Endothelial cell of umbilical vein (primary cell): ENCODE data around the gene KRTAP2-1. TPM values are rescaled to one million over a fixed set of nuclear protein-coding genes. Genes with fewer than 3 reads are reported as not detected.

Experiments
- BruUV-seq: library from RNA; stranded (reverse); fragments of 400-500 nt; replicated peaks from 2 replicates; lab custom pipeline; 2021; lab: Mats Ljungman, UMichigan
- CTCF ChIA-PET: fragments of 300-600, 350-600 bp; sonication (Branson Sonifier 250); formaldehyde crosslinking; loops from one replicate; lab custom pipeline; 2021; ENCODE audit warnings: antibody characterized with exemption, inconsistent platforms; lab: Charles Lee
- POLR2A ChIA-PET: fragments of 300-600, 350-600 bp; sonication (Branson Sonifier 250); formaldehyde crosslinking; loops from one replicate; lab custom pipeline; 2021; ENCODE audit warnings: antibody characterized with exemption, inconsistent platforms; lab: Charles Lee
- DNase-seq: peaks from one replicate; pipeline ENCODE4 v3.0.0-alpha.2; 2011; ENCODE audit warnings: low read depth, low spot score
- FAIRE-seq: peaks from 2 replicates; lab custom pipeline; 2011; peaks lifted over from hg19 to GRCh38; lab: Jason Lieb, UNC
- H2AFZ ChIP-seq: 2 replicates; pipeline ENCODE4 v1.6.0; 2012; ENCODE audit warnings: low read depth, low read length, control low read depth, inconsistent platforms
- H3K27ac ChIP-seq: 2 replicates; pipeline ENCODE4 v1.5.1; 2011; ENCODE audit warnings: low read depth, mild to moderate bottlenecking, control low read depth, low read length, moderate library complexity; ENCODE audit not compliant: insufficient read depth
- H3K27me3 ChIP-seq, 2 experiments: 2 replicates each; pipeline versions ENCODE4 v1.6.0 to v1.6.1; 2011; ENCODE audit warnings: low read length in 2 of 2, mixed read lengths in 1 of 2; ENCODE audit not compliant: control insufficient read depth in 2 of 2, insufficient read depth in 2 of 2
- H3K36me3 ChIP-seq, 2 experiments: 2 replicates in 1 of 2; 3 replicates in 1 of 2; pipeline ENCODE4 v1.5.1; 2011; ENCODE audit warnings: low read length in 2 of 2, mild to moderate bottlenecking in 1 of 2, moderate library complexity in 1 of 2; ENCODE audit not compliant: control insufficient read depth in 2 of 2, insufficient read depth in 2 of 2; ENCODE audit errors: extremely low read depth in 1 of 2
- H3K4me1 ChIP-seq: 3 replicates; pipeline ENCODE4 v1.5.1; 2011; ENCODE audit warnings: mild to moderate bottlenecking, low read length; ENCODE audit not compliant: control insufficient read depth, insufficient read depth; ENCODE audit errors: extremely low read depth
- H3K4me2 ChIP-seq: 2 replicates; pipeline ENCODE4 v1.6.1; 2011; ENCODE audit warnings: low read length, control low read depth, mixed read lengths; ENCODE audit not compliant: insufficient read depth
- H3K4me3 ChIP-seq, 3 experiments: fragments of 200-600 bp in 1 of 3; sonication (generic), shearing (Covaris generic) in 1 of 3; replicated peaks in 1 of 3; 2 replicates each; pipeline ENCODE4 v1.5.1; 2011 to 2016; ENCODE audit warnings: control low read depth in 3 of 3, low read length in 3 of 3, mild to moderate bottlenecking in 2 of 3, inconsistent platforms in 1 of 3, low read depth in 1 of 3, moderate library complexity in 1 of 3; ENCODE audit not compliant: insufficient read depth in 1 of 3
- H3K79me2 ChIP-seq: 2 replicates; pipeline ENCODE4 v1.6.0; 2012; ENCODE audit warnings: low read length, inconsistent platforms; ENCODE audit not compliant: control insufficient read depth, insufficient read depth
- H3K9ac ChIP-seq: replicated peaks from 2 replicates; pipeline ENCODE3; 2011; ENCODE audit warnings: low read length, control low read depth; ENCODE audit not compliant: insufficient read depth; ENCODE audit errors: extremely low read depth
- H3K9me1 ChIP-seq: replicated peaks from 3 replicates; pipeline ENCODE4 v1.6.0; 2011; ENCODE audit warnings: mild to moderate bottlenecking, low read length; ENCODE audit not compliant: control insufficient read depth, insufficient read depth; ENCODE audit errors: extremely low read depth
- H3K9me3 ChIP-seq: replicated peaks from 2 replicates; pipeline ENCODE4 v1.5.1; 2012; ENCODE audit warnings: low read length, inconsistent platforms; ENCODE audit not compliant: control insufficient read depth, insufficient read depth
- H4K20me1 ChIP-seq: replicated peaks from 2 replicates; pipeline ENCODE3; 2011; ENCODE audit warnings: mild to moderate bottlenecking, low read length; ENCODE audit not compliant: control insufficient read depth, insufficient read depth; ENCODE audit errors: extremely low read depth
- EZH2 ChIP-seq: IDR thresholded peaks from 2 replicates; pipeline ENCODE4 v1.6.1; 2012; ENCODE audit warnings: borderline replicate concordance, low read depth, mild to moderate bottlenecking, moderate library complexity, low read length, inconsistent platforms; ENCODE audit not compliant: severe bottlenecking
- FOS ChIP-seq: IDR thresholded peaks from 2 replicates; pipeline ENCODE4 v1.6.1; 2011; ENCODE audit warnings: mild to moderate bottlenecking, low read length, moderate library complexity, borderline replicate concordance; ENCODE audit not compliant: insufficient read depth
- GATA2 ChIP-seq: IDR thresholded peaks from 2 replicates; pipeline ENCODE4 v1.7.0; 2011; ENCODE audit warnings: low read depth, mild to moderate bottlenecking, moderate library complexity, mixed read lengths, low read length; ENCODE audit not compliant: insufficient read length, insufficient read depth
- JUN ChIP-seq: IDR thresholded peaks from 2 replicates; pipeline ENCODE4 v1.6.1; 2011; ENCODE audit warnings: borderline replicate concordance, low read depth; ENCODE audit not compliant: insufficient read length, insufficient read depth
- MYC ChIP-seq: IDR thresholded peaks from one replicate; pipeline ENCODE4 v1.6.1; 2011; ENCODE audit warnings: mild to moderate bottlenecking, low read depth, low read length
- POLR2A ChIP-seq: IDR thresholded peaks from 2 replicates; pipeline ENCODE4 v1.6.1; 2012; ENCODE audit warnings: low read depth, mild to moderate bottlenecking, control low read depth, low read length
- POLR2AphosphoS5 ChIP-seq: IDR thresholded peaks from 2 replicates; pipeline ENCODE4 v1.6.1; 2012; ENCODE audit warnings: low read depth, mild to moderate bottlenecking, control low read depth, low read length, moderate library complexity; ENCODE audit not compliant: insufficient read depth
- dilution Hi-C: fragments of 300-500 bp; cut with MboI; formaldehyde crosslinking; loops from one replicate; pipeline ENCODE4 v1.15.0; 2019; ENCODE audit warnings: low sequenced_read_pairs; ENCODE audit not compliant: extremely low pct_ligation_motif_present
- intact Hi-C: fragments of 100-400 bp; cut with micrococcal nuclease; formaldehyde crosslinking; loops from one replicate; pipeline ENCODE4 v1.10.0; 2022
- polyA plus RNA-seq, 4 experiments: library from polyadenylated mRNA; depleted of rRNA in 3 of 4; stranded (reverse) in 3 of 4; unstranded in 1 of 4; fragments of >200 nt; gene quantifications; 2 replicates each; pipeline versions ENCODE4 v1.2.1 to v1.2.3, GENCODE V29; 2011 to 2012; ENCODE audit warnings: missing spikeins in 1 of 4
- total RNA-seq: library from RNA; stranded (reverse); gene quantifications from 2 replicates; pipeline ENCODE4 v1.2.3, GENCODE V29; 2021
- TF ChIP-seq, protein P1 (sequence below): IDR thresholded peaks from 2 replicates; pipeline ENCODE4 v1.6.1; 2011; ENCODE audit not compliant: insufficient read depth, insufficient read length
- TF ChIP-seq, protein P2 (sequence below), 2 donors: IDR thresholded peaks; 1 replicate in 1 of 2; 2 replicates in 1 of 2; pipeline ENCODE4 v1.5.1; 2011; ENCODE audit warnings: low read length in 2 of 2, mild to moderate bottlenecking in 2 of 2, moderate library complexity in 2 of 2, control low read depth in 1 of 2, inconsistent platforms in 1 of 2, low read depth in 1 of 2; ENCODE audit not compliant: insufficient read depth in 1 of 2; ENCODE audit errors: extremely low read depth in 1 of 2

Gene KRTAP2-1
- total and polyA plus RNA-seq, 2 donors (not counting 3 experiments of a cell fraction or from before 2014, with no cell fraction given), result not detected

- ChIA-PET POLR2A (no interaction called here), CTCF (interaction anchor here (1.5 kb wide), 2 partner anchors 10 to 304 kb away, joined by 3 to 4 read pairs; no protein-coding TSS in a partner anchor)
- dilution Hi-C loops (no loop called here), intact Hi-C loops (no loop called here)
- TF ChIP-seq FOS (no peak), POLR2A (no peak), POLR2AphosphoS5 (no peak), MYC (no peak), GATA2 (no peak), EZH2 (no peak), JUN (no peak)
- TF ChIP-seq, protein P1, sequence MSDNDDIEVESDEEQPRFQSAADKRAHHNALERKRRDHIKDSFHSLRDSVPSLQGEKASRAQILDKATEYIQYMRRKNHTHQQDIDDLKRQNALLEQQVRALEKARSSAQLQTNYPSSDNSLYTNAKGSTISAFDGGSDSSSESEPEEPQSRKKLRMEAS, result no peak
- TF ChIP-seq, protein P2, sequence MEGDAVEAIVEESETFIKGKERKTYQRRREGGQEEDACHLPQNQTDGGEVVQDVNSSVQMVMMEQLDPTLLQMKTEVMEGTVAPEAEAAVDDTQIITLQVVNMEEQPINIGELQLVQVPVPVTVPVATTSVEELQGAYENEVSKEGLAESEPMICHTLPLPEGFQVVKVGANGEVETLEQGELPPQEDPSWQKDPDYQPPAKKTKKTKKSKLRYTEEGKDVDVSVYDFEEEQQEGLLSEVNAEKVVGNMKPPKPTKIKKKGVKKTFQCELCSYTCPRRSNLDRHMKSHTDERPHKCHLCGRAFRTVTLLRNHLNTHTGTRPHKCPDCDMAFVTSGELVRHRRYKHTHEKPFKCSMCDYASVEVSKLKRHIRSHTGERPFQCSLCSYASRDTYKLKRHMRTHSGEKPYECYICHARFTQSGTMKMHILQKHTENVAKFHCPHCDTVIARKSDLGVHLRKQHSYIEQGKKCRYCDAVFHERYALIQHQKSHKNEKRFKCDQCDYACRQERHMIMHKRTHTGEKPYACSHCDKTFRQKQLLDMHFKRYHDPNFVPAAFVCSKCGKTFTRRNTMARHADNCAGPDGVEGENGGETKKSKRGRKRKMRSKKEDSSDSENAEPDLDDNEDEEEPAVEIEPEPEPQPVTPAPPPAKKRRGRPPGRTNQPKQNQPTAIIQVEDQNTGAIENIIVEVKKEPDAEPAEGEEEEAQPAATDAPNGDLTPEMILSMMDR (IDR thresholded peaks at IDR 0.05; ENCODE audit: extremely low read depth in 1 of 2, insufficient read depth in 1 of 2, low read depth in 1 of 2, low read length in 2 of 2), result no peak
- no peaks in the 10 kb centered on the region for H3K27me3 ChIP-seq
- no peaks in the 10 kb centered on the region for H3K79me2 ChIP-seq
- no peak for FAIRE-seq
- no peak overlapping the region for H3K4me3 ChIP-seq
- no peaks in the 10 kb centered on the region for H3K4me1 ChIP-seq
- H3K36me3 ChIP-seq, result no peaks in the 10 kb centered on the region
- no peak overlapping the region for H3K4me2 ChIP-seq
- no peaks in the 10 kb centered on the region for H4K20me1 ChIP-seq
- no TSS peak for BruUV-seq
- no peak overlapping the region for H3K9ac ChIP-seq
- H3K9me3 ChIP-seq, result no peaks in the 10 kb centered on the region
- H3K9me1 ChIP-seq, result no peaks in the 10 kb centered on the region
- DNase-seq, result no peak
- H3K27ac ChIP-seq, result no peak overlapping the region
- no peak overlapping the region for H2AFZ ChIP-seq
Observed at GRCh38 chr17:41018541-41018940, 28.6 kb downstream of the KRTAP2-1 start.
